GM12801 (cell line): ENCODE data around the gene PROZ.

Experiments used
- TF ChIP-seq, protein P1 (sequence below): IDR thresholded peaks from one replicate; pipeline ENCODE4 v1.5.1; 2011; ENCODE audit warnings: control low read depth; ENCODE audit not compliant: insufficient read length; ENCODE audit errors: extremely low read depth

The PROZ gene

GRCh38 chr13:113122550-113123225 is 35.8 kb upstream of the PROZ start, which contains the start of gene F10:
F10 (plus strand) TSS chr13:113122799; CDS start chr13:113122856, 57 bp downstream.
- TF ChIP-seq, protein P1, sequence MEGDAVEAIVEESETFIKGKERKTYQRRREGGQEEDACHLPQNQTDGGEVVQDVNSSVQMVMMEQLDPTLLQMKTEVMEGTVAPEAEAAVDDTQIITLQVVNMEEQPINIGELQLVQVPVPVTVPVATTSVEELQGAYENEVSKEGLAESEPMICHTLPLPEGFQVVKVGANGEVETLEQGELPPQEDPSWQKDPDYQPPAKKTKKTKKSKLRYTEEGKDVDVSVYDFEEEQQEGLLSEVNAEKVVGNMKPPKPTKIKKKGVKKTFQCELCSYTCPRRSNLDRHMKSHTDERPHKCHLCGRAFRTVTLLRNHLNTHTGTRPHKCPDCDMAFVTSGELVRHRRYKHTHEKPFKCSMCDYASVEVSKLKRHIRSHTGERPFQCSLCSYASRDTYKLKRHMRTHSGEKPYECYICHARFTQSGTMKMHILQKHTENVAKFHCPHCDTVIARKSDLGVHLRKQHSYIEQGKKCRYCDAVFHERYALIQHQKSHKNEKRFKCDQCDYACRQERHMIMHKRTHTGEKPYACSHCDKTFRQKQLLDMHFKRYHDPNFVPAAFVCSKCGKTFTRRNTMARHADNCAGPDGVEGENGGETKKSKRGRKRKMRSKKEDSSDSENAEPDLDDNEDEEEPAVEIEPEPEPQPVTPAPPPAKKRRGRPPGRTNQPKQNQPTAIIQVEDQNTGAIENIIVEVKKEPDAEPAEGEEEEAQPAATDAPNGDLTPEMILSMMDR, result no peak

DNA sequence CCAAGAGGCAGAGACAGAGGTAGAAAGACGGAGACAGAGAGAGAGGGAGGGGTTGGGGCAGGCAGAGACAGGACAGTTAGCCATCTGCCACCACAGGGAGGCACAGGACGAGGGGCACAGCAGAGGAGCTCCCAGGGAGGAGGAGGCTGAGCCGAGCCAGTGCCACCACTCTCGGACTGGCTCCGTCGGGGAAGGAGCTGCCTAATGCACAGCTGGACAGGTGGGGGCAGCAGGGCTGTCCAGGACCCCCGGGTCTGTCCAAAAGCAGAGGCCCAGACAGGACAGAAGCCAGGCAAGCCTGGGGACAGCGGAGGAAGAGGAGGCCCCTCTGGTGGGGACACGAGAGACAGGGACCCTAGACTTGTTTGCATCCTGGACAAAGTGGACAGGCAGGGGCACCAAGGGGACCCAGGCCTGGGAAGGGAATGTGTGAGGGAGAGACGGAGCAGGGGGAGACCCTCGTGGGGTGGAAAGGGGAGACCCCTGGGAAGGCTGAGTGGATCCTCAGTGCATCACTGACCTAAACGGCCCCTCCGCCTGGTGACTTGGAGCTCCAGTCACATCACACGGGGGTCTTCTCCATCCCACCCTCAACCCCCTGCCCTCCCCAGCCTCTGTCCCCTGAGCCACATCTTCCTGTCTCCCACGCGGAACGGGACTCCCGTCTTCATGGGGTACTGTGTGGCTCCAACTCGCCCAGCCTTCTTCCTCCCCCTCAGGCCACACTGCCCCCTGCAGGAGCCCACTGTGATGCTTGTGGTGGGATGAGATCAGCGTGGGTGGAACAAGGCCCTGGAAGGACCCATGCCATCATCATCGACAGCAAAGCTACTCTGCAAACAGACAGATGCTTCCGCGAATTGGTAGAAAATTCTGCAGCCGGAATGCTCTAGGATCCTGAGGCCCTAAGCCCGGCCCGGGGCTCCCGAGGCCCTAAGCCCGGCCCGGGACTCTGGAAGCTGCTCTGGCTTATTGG is 34.9 kb upstream of the PROZ start:
- TF ChIP-seq, protein P1, result no peak

GRCh38 chr13:113124211-113124970 is 34.1 kb upstream of the PROZ start:
- TF ChIP-seq, protein P1, result no peak

GRCh38 chr13:113125506-113126264 is 32.8 kb upstream of the PROZ start:
- TF ChIP-seq, protein P1, result no peak

DNA sequence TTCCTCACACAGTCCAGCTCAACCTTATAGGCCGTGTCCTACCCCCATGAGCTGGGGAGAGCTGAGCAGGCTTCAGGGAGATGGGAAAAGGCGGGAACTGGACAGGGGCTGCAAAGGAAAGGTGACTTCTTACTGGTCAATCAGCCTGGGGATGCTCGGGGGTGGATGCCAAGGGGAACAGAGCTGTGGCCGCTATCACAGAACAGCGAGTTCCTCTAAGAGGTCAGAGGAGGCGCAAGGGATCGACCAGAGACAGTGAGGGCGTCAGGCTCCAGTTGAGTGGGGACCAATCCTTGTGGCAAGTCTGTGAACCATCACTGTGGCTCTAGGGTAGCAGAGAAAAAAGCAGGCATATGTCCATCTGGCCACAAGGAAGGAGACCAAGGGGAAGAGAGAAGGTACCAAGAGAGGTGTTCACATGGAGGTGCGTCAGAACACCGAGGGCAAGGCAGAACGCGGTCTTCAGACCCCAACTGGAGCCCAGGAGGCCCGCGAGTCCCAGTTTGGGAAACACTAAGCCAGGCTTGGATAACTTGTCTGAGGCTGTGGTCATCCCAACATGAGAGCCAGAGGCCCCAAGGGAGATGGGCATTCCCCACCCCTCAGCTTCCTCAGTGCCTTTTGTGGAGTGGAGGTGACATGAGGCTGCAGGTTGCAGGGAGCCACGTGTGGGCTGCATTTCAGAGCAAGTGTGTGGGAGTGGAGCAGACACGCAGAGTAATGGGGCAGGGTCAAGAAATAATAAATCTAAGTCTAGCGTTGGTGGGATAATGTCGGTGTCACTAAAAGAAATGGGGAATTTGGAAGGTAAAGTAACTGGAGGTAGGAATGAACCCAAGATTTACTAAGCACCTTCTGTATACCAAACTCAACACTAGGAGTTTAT is 31.9 kb upstream of the PROZ start:
- TF ChIP-seq, protein P1, result no peak

DNA sequence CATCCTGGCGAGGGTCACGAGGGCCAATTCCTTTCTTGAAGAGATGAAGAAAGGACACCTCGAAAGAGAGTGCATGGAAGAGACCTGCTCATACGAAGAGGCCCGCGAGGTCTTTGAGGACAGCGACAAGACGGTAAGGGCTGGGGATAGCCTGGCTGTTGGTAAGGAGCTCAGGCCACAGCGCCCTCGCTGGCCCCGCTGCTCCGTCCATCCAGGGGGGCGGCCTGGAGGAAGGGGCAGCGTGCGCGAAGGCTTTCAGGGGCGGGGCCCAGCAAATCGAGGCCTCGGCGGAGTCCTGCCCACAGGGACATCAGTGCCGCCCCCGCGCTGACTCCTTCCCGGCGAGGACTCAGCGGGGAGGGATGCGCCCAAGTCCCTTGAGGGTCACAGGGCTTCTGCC is 29.0 kb upstream of the PROZ start:
- TF ChIP-seq, protein P1, result no peak
